K562 (cell line): ENCODE data around the gene DVL3. TPM values are rescaled to one million over a fixed set of nuclear protein-coding genes. Genes with fewer than 3 reads are reported as not detected.

Experiments
- CREBBP ChIP-seq: IDR thresholded peaks from one replicate; pipeline ENCODE4 v1.6.1; 2012; ENCODE audit warnings: low read depth, mild to moderate bottlenecking, control low read depth, inconsistent platforms, low read length
- IRF9 ChIP-seq: fragments of 450-650 bp; IDR thresholded peaks from 2 replicates; pipeline ENCODE4 v1.6.1; 2016; ENCODE audit warnings: missing biosample characterization, missing genetic modification characterization
- KDM4B ChIP-seq, 2 experiments: fragments of 450-650 bp in 1 of 2; sonication (generic) in 1 of 2; IDR thresholded peaks; 2 replicates each; pipeline ENCODE4 v1.6.1; 2016 to 2017; ENCODE audit warnings: borderline replicate concordance in 2 of 2, antibody characterized with exemption in 1 of 2, low read depth in 1 of 2, mild to moderate bottlenecking in 1 of 2
- MCM2 ChIP-seq: fragments of 450-650 bp; IDR thresholded peaks from 2 replicates; pipeline ENCODE4 v1.6.1; 2017; ENCODE audit warnings: low read depth, mild to moderate bottlenecking
- MEIS2 ChIP-seq: fragments of 450-650 bp; IDR thresholded peaks from 2 replicates; pipeline ENCODE4 v1.6.1; 2014; ENCODE audit warnings: mild to moderate bottlenecking; ENCODE audit not compliant: partially characterized antibody
- MTA3 ChIP-seq: fragments of 450-650 bp; formaldehyde crosslinking; IDR thresholded peaks from 2 replicates; pipeline ENCODE4 v1.6.1; 2017; ENCODE audit warnings: mild to moderate bottlenecking, borderline replicate concordance
- NFIX ChIP-seq: fragments of 250-450 bp; sonication (Bioruptor Pico); IDR thresholded peaks from 2 replicates; pipeline ENCODE4 v1.4.0; 2020; ENCODE audit warnings: low read depth, mild to moderate bottlenecking, moderate library complexity
- POLR2B ChIP-seq: fragments of 450-650 bp; IDR thresholded peaks from 2 replicates; pipeline ENCODE4 v1.6.1; 2018; ENCODE audit warnings: low read depth; ENCODE audit not compliant: partially characterized antibody
- POU5F1 ChIP-seq: fragments of 150-350 bp; IDR thresholded peaks from 2 replicates; pipeline ENCODE4 v1.6.1; 2014; ENCODE audit warnings: borderline replicate concordance, low read length, low read depth, mild to moderate bottlenecking; ENCODE audit not compliant: partially characterized antibody
- SIX5 ChIP-seq, 2 experiments: IDR thresholded peaks; 2 replicates each; pipeline ENCODE4 v1.6.1; 2011; ENCODE audit warnings: low read length in 2 of 2, borderline replicate concordance in 1 of 2, low read depth in 1 of 2, mild to moderate bottlenecking in 1 of 2, moderate library complexity in 1 of 2; ENCODE audit not compliant: insufficient read depth in 1 of 2
- SREBF1 ChIP-seq: fragments of 150-350 bp; IDR thresholded peaks from 2 replicates; pipeline ENCODE4 v1.6.1; 2014; ENCODE audit warnings: antibody characterized with exemption, low read depth, low read length, borderline replicate concordance
- SRSF3 ChIP-seq: fragments of 200-400 bp; formaldehyde crosslinking; IDR thresholded peaks from 2 replicates; pipeline ENCODE4 v1.6.1; 2016; ENCODE audit warnings: mild to moderate bottlenecking, low read length, moderate library complexity; ENCODE audit not compliant: insufficient read depth
- ZFX ChIP-seq: sonication (generic); formaldehyde crosslinking; IDR thresholded peaks from 2 replicates; pipeline ENCODE4 v1.8.0; 2022; ENCODE audit warnings: mild to moderate bottlenecking, missing genetic modification reagents, moderate library complexity
- ZNF274 ChIP-seq: IDR thresholded peaks from 2 replicates; pipeline ENCODE4 v1.6.1; 2011; ENCODE audit warnings: low read depth, mild to moderate bottlenecking, low read length, moderate library complexity, borderline replicate concordance
- ZNF3 ChIP-seq: fragments of 250-450 bp; sonication (Bioruptor Pico); IDR thresholded peaks from 2 replicates; pipeline ENCODE4 v1.5.0; 2021; ENCODE audit warnings: mild to moderate bottlenecking, moderate library complexity
- ZNF398 ChIP-seq: fragments of 250-450 bp; sonication (Bioruptor Pico); IDR thresholded peaks from 2 replicates; pipeline ENCODE4 v1.8.0; 2021; ENCODE audit warnings: moderate library complexity, mild to moderate bottlenecking, inconsistent platforms
- ZNF696 ChIP-seq: fragments of 250-450 bp; sonication (Bioruptor Pico); conservative IDR thresholded peaks from 2 replicates; pipeline ENCODE4 v1.4.0; 2020; ENCODE audit warnings: mild to moderate bottlenecking, moderate library complexity
- ZNF778 ChIP-seq: fragments of 450-650 bp; formaldehyde crosslinking; IDR thresholded peaks from 2 replicates; pipeline ENCODE4 v1.4.0; 2020; ENCODE audit warnings: mild to moderate bottlenecking, moderate library complexity
- polyA plus RNA-seq, 8 experiments: library from polyadenylated mRNA; depleted of rRNA in 4 of 8; stranded (reverse) in 5 of 8; unstranded in 3 of 8; fragments of >200 nt; fragmentation: Nextera tagmentation in 2 of 8; fragmentation: Illumina TruSeq in 1 of 8; extraction: Ambion mirVana in 2 of 8; extraction: Trizol in 1 of 8; gene quantifications; 2 replicates each; pipeline versions ENCODE4 v1.2.1 to v1.2.3, GENCODE V29; 2011 to 2014; ENCODE audit warnings: inconsistent platforms in 1 of 8, missing spikeins in 1 of 8
- total RNA-seq, 7 experiments: library from RNA; depleted of rRNA in 6 of 7; stranded (reverse); fragments of >200 nt in 6 of 7; fragmentation: Illumina TruSeq in 2 of 7; extraction: Trizol in 2 of 7; gene quantifications; 2 replicates each; pipeline versions ENCODE4 v1.2.1 to v1.2.3, GENCODE V29; 2011 to 2021; ENCODE audit warnings: low replicate concordance in 1 of 7
- TF ChIP-seq, protein P1 (sequence below): fragments of 250-450 bp; sonication (Bioruptor Pico); IDR thresholded peaks from 2 replicates; pipeline ENCODE4 v1.9.0; 2021; ENCODE audit warnings: mild to moderate bottlenecking
- TF ChIP-seq, protein P2 (sequence below): fragments of 150-350 bp; conservative IDR thresholded peaks from 2 replicates; pipeline ENCODE4 v1.6.1; 2014; ENCODE audit warnings: low read length

Gene DVL3
- total and polyA plus RNA-seq, 9 of the 15 experiments (the other 6 are each of a cell fraction or from before 2014, with no cell fraction given), result 3.1 to 57.9 (median 20.1) TPM

- TF ChIP-seq ZNF274, result no peak
- TF ChIP-seq IRF9 (tag), result no peak
- TF ChIP-seq ZNF3, result no peak
- no peak for TF ChIP-seq ZNF696
- TF ChIP-seq, protein P1, sequence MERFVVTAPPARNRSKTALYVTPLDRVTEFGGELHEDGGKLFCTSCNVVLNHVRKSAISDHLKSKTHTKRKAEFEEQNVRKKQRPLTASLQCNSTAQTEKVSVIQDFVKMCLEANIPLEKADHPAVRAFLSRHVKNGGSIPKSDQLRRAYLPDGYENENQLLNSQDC (CRISPR knock-in tag), result no peak; the same call in 1 of the 2 replicates
- no peak for TF ChIP-seq ZNF778
- no peak for TF ChIP-seq NFIX (CRISPR knock-in tag)
- TF ChIP-seq ZNF398 (CRISPR knock-in tag), result no peak
- TF ChIP-seq ZFX (CRISPR knock-in tag), result peak; percentile 69
- TF ChIP-seq CREBBP, result no peak
- TF ChIP-seq SREBF1, result no peak
- no peak for TF ChIP-seq KDM4B (IDR thresholded peaks at IDR 0.05; ENCODE audit: borderline replicate concordance in 2 of 2, low read depth in 1 of 2)
- TF ChIP-seq MCM2, result no peak
- TF ChIP-seq SIX5 (IDR thresholded peaks at IDR 0.05; ENCODE audit: borderline replicate concordance in 1 of 2, insufficient read depth in 1 of 2, low read depth in 1 of 2, low read length in 2 of 2), result peak; percentile 91 to 92
- TF ChIP-seq, protein P2, sequence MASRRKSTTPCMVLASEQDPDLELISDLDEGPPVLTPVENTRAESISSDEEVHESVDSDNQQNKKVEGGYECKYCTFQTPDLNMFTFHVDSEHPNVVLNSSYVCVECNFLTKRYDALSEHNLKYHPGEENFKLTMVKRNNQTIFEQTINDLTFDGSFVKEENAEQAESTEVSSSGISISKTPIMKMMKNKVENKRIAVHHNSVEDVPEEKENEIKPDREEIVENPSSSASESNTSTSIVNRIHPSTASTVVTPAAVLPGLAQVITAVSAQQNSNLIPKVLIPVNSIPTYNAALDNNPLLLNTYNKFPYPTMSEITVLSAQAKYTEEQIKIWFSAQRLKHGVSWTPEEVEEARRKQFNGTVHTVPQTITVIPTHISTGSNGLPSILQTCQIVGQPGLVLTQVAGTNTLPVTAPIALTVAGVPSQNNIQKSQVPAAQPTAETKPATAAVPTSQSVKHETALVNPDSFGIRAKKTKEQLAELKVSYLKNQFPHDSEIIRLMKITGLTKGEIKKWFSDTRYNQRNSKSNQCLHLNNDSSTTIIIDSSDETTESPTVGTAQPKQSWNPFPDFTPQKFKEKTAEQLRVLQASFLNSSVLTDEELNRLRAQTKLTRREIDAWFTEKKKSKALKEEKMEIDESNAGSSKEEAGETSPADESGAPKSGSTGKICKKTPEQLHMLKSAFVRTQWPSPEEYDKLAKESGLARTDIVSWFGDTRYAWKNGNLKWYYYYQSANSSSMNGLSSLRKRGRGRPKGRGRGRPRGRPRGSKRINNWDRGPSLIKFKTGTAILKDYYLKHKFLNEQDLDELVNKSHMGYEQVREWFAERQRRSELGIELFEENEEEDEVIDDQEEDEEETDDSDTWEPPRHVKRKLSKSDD, result no peak; the same call in 1 of the 2 replicates
- no peak for TF ChIP-seq SRSF3
- peak; percentile 84 for TF ChIP-seq MEIS2
- peak; percentile 84 for TF ChIP-seq POLR2B
- 0 out of 2 replicates have a peak, but pooled peaks have one; percentile 43 for TF ChIP-seq MTA3
- no peak for TF ChIP-seq POU5F1
Observed at GRCh38 chr3:184174646-184175492, 19.7 kb downstream of the DVL3 start, which contains the start of gene AP2M1 (continued).
